ENCODE data around the gene CAMK1D.

The CAMK1D gene

DNA sequence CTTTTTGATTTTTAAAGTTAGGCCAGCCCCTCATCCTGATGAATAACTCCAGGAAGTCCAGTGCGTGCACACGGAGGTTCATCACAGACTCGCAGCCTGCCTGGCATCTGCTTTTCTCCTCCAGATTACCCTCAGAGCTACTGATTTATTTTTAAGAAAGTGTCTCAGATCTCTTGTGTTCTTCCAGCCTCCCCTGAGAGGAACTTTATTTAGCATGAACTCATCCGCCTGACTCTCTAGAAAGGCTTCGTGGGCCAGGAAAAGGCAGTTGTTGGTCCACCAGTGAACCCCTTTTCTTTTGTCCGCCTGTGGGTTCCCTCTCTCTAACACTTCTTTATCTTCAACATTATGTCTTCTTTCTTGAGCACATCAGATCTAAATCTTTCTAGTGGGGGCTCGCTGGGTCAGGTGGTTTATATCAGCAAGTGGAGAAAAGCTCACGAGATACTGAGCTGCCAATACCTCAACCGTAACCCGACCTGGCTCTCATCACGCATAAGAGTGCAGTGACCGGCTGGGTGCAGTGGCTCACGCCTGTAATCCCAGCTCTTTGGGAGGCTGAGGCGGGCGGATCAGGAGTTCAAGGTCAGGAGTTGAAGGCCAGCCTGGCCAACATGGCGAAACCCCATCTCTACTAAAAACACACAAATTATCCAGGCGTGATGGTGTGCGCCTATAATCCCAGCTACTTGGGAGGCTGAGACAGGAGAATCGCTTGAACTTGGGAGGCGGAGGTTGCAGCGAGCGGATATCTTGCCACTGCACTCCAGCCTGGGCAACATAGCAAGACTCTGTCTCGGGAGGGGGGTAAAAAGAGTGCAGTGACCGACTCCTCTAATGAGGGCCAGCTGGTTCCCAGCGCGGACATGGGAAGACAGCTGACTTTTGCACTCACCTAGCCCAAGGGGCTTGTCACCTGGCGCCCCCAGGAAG lies 489.9 kb downstream of the CAMK1D start:
- no peak overlapping the region for H3K27ac ChIP-seq (ENCODE audit: low read length)
- no peak overlapping the region for H3K4me2 ChIP-seq (ENCODE audit: insufficient read depth, low read length)
- no peak for TF ChIP-seq EZH2 (IDR thresholded peaks at IDR 0.05; ENCODE audit: borderline replicate concordance, low read depth, low read length, severe bottlenecking)
- TF ChIP-seq, protein P1, sequence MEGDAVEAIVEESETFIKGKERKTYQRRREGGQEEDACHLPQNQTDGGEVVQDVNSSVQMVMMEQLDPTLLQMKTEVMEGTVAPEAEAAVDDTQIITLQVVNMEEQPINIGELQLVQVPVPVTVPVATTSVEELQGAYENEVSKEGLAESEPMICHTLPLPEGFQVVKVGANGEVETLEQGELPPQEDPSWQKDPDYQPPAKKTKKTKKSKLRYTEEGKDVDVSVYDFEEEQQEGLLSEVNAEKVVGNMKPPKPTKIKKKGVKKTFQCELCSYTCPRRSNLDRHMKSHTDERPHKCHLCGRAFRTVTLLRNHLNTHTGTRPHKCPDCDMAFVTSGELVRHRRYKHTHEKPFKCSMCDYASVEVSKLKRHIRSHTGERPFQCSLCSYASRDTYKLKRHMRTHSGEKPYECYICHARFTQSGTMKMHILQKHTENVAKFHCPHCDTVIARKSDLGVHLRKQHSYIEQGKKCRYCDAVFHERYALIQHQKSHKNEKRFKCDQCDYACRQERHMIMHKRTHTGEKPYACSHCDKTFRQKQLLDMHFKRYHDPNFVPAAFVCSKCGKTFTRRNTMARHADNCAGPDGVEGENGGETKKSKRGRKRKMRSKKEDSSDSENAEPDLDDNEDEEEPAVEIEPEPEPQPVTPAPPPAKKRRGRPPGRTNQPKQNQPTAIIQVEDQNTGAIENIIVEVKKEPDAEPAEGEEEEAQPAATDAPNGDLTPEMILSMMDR (IDR thresholded peaks at IDR 0.05; ENCODE audit: borderline replicate concordance, extremely low read depth, low read length, poor library complexity, severe bottlenecking) = no peak
- no peak overlapping the region for H3K9ac ChIP-seq (ENCODE audit: low read depth, low read length)
- no peak overlapping the region for H3K4me3 ChIP-seq (ENCODE audit: low read depth in 1 of 2, low read length in 2 of 2)
- no peak overlapping the region for H2AFZ ChIP-seq (ENCODE audit: low read depth, low read length)
- no peaks in the 10 kb centered on the region for H3K27me3 ChIP-seq (ENCODE audit: insufficient read depth, low read length, poor library complexity)
- no peaks in the 10 kb centered on the region for H3K79me2 ChIP-seq (ENCODE audit: insufficient read depth, low read length)
- ATAC-seq (ENCODE audit: insufficient read depth, low read depth) (no peak), DNase-seq (no peak)
- no peaks in the 10 kb centered on the region for H3K9me3 ChIP-seq (ENCODE audit: insufficient read depth, low read length, severe bottlenecking)
- H3K4me1 ChIP-seq (ENCODE audit: insufficient read depth, low read length) = no peaks in the 10 kb centered on the region
- H4K20me1 ChIP-seq (ENCODE audit: insufficient read depth, low read length) = no peaks in the 10 kb centered on the region
- H3K36me3 ChIP-seq (ENCODE audit: insufficient read depth, low read length) = no peaks in the 10 kb centered on the region

DNA sequence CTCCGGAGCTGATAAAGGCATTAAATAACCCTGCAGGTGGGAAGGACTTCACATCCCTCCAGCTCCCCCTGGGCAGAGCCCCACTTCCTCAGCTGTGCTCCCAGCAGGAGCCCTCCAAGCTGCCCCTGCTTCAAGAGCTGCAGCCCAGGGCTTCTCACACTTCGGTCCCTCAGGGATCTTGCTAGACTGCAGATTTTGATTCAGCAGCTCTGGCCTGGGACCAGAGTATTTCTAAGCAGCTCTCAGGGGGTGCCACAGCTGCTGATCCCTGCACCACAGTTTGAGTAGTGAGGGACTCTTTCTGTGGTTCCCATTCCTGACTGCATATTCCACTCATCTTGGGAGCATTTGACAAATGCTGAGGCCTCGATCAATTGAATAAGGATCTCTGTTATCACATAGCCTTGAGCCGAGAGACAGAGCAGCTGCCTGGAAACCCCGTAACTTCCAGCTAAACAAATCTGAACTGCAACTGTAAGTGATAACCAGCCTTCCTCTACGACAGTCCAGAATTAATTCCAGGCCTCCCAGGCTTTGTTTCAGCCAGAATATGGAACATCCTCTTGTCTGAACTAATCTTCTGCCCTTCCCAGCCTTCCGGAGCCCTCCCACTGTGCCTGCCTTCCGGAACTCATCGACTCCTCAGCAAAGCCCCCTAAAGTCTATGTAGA lies 490.7 kb downstream of the CAMK1D start:
- Histone ChIP-seq H3K4me1 (ENCODE audit: insufficient read depth, low read length) (no peaks in the 10 kb centered on the region), H3K9ac (ENCODE audit: low read depth, low read length) (no peak overlapping the region), H3K4me2 (ENCODE audit: insufficient read depth, low read length) (no peak overlapping the region), H2AFZ (ENCODE audit: low read depth, low read length) (no peak overlapping the region), H3K36me3 (ENCODE audit: insufficient read depth, low read length) (no peaks in the 10 kb centered on the region), H3K4me3 (ENCODE audit: low read depth in 1 of 2, low read length in 2 of 2) (no peak overlapping the region), H3K9me3 (ENCODE audit: insufficient read depth, low read length, severe bottlenecking) (no peaks in the 10 kb centered on the region), H3K79me2 (ENCODE audit: insufficient read depth, low read length) (no peaks in the 10 kb centered on the region), H4K20me1 (ENCODE audit: insufficient read depth, low read length) (no peaks in the 10 kb centered on the region), H3K27me3 (ENCODE audit: insufficient read depth, low read length, poor library complexity) (no peaks in the 10 kb centered on the region), H3K27ac (ENCODE audit: low read length) (no peak overlapping the region)
- DNase-seq (no peak), ATAC-seq (ENCODE audit: insufficient read depth, low read depth) (no peak)
- TF ChIP-seq EZH2 (IDR thresholded peaks at IDR 0.05; ENCODE audit: borderline replicate concordance, low read depth, low read length, severe bottlenecking) = no peak
- TF ChIP-seq, protein P1 (IDR thresholded peaks at IDR 0.05; ENCODE audit: borderline replicate concordance, extremely low read depth, low read length, poor library complexity, severe bottlenecking) = no peak

DNA sequence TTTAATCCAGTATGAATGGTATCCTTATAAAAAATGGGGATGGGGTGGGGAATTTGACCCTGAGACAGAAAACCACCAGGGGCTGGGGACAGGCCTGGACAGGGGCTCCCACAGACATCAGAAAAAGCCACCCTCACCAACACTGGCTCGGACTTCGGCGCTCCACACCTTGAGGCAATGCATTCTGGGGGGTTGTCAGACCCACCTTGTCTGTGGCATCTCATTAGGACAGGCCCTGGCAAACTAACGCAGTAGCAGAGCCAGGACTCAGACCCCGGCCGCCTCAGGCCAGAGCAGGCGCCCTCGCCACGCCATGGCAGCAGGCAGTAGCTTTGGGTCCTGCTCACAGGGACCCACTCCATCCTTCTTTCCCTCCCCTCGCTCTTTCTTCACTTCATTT lies 492.1 kb downstream of the CAMK1D start:
- H3K27me3 ChIP-seq (ENCODE audit: insufficient read depth, low read length, poor library complexity) = no peaks in the 10 kb centered on the region
- no peaks in the 10 kb centered on the region for H3K9me3 ChIP-seq (ENCODE audit: insufficient read depth, low read length, severe bottlenecking)
- H4K20me1 ChIP-seq (ENCODE audit: insufficient read depth, low read length) = no peaks in the 10 kb centered on the region
- ATAC-seq (ENCODE audit: insufficient read depth, low read depth) (no peak), DNase-seq (no peak)
- no peaks in the 10 kb centered on the region for H3K4me1 ChIP-seq (ENCODE audit: insufficient read depth, low read length)
- H3K79me2 ChIP-seq (ENCODE audit: insufficient read depth, low read length) = no peaks in the 10 kb centered on the region
- no peaks in the 10 kb centered on the region for H3K36me3 ChIP-seq (ENCODE audit: insufficient read depth, low read length)
- no peak overlapping the region for H3K4me2 ChIP-seq (ENCODE audit: insufficient read depth, low read length)
- TF ChIP-seq, protein P1 (IDR thresholded peaks at IDR 0.05; ENCODE audit: borderline replicate concordance, extremely low read depth, low read length, poor library complexity, severe bottlenecking) = no peak
- TF ChIP-seq EZH2 (IDR thresholded peaks at IDR 0.05; ENCODE audit: borderline replicate concordance, low read depth, low read length, severe bottlenecking) = no peak
- H3K4me3 ChIP-seq (ENCODE audit: low read depth in 1 of 2, low read length in 2 of 2) = no peak overlapping the region
- H3K27ac ChIP-seq (ENCODE audit: low read length) = no peak overlapping the region
- no peak overlapping the region for H3K9ac ChIP-seq (ENCODE audit: low read depth, low read length)
- H2AFZ ChIP-seq (ENCODE audit: low read depth, low read length) = no peak overlapping the region

Data from DND-41 (cell line).